Neural progenitor cell (in vitro differentiated cells): ENCODE measurements around the gene NPIPA7. TPM values are rescaled to one million over a fixed set of nuclear protein-coding genes. Genes with fewer than 3 reads are reported as not detected.
"Not testable (repeated sequence)": the region's sequence is repeated elsewhere in the genome, so short reads cannot be mapped to it uniquely, and the experiment has no call there.

Experiments
- DNase-seq: peaks from one replicate; pipeline ENCODE4 v3.0.0-alpha.2; 2016; ENCODE audit warnings: low spot score
- H2AFZ ChIP-seq: fragments of 200-600 bp; sonication (generic); replicated peaks from 2 replicates; pipeline ENCODE4 v1.6.1; 2016; ENCODE audit warnings: antibody characterized with exemption
- H3F3A ChIP-seq: fragments of 200-600 bp; sonication (generic); 2 replicates; pipeline ENCODE4 v1.6.1; 2016; ENCODE audit warnings: antibody characterized with exemption, low read depth
- H3K27ac ChIP-seq: fragments of 200-600 bp; sonication (generic); 2 replicates; pipeline ENCODE4 v1.5.1; 2016; ENCODE audit warnings: mild to moderate bottlenecking
- H3K27me3 ChIP-seq: fragments of 200-600 bp; sonication (generic); 2 replicates; pipeline ENCODE4 v1.6.1; 2016; ENCODE audit warnings: mild to moderate bottlenecking, moderate library complexity
- H3K36me3 ChIP-seq: fragments of 200-600 bp; sonication (generic); 2 replicates; pipeline ENCODE4 v1.5.1; 2016
- H3K4me1 ChIP-seq: fragments of 200-600 bp; sonication (generic); 2 replicates; pipeline ENCODE4 v1.6.1; 2016; ENCODE audit warnings: mixed run types
- H3K4me2 ChIP-seq: fragments of 200-600 bp; sonication (generic); 2 replicates; pipeline ENCODE4 v1.6.1; 2016
- H3K4me3 ChIP-seq: fragments of 200-600 bp; sonication (generic); 2 replicates; pipeline ENCODE4 v1.5.1; 2016
- H3K79me2 ChIP-seq: fragments of 200-600 bp; sonication (generic); 2 replicates; pipeline ENCODE4 v1.6.1; 2016; ENCODE audit warnings: low read depth
- H3K9ac ChIP-seq: fragments of 200-600 bp; sonication (generic); 2 replicates; pipeline ENCODE4 v1.6.1; 2016
- H3K9me3 ChIP-seq: fragments of 200-600 bp; sonication (generic); 2 replicates; pipeline ENCODE4 v1.5.1; 2016; ENCODE audit warnings: low read depth
- H4K20me1 ChIP-seq: fragments of 200-600 bp; sonication (generic); 2 replicates; pipeline ENCODE4 v1.6.1; 2016; ENCODE audit warnings: low read depth
- H3K27ac Mint-ChIP-seq: 3 replicates; pipeline ENCODE4 v1.8.0; 2021; ENCODE audit warnings: mixed read lengths
- H3K27me3 Mint-ChIP-seq: 2 replicates; pipeline ENCODE4 v1.8.0; 2022; ENCODE audit warnings: low read depth, mild to moderate bottlenecking, inconsistent platforms, moderate library complexity, mixed read lengths; ENCODE audit not compliant: insufficient read depth
- H3K36me3 Mint-ChIP-seq: 3 replicates; pipeline ENCODE4 v1.8.0; 2021; ENCODE audit warnings: mixed read lengths
- H3K4me1 Mint-ChIP-seq: 3 replicates; pipeline ENCODE4 v1.8.0; 2021; ENCODE audit warnings: mixed read lengths
- H3K4me3 Mint-ChIP-seq: 3 replicates; pipeline ENCODE4 v1.8.0; 2021; ENCODE audit warnings: mild to moderate bottlenecking, moderate library complexity, mixed read lengths
- H3K9me3 Mint-ChIP-seq: 3 replicates; pipeline ENCODE4 v1.8.0; 2020; ENCODE audit warnings: mixed read lengths
- total RNA-seq: library from RNA; depleted of rRNA; stranded (reverse); fragments of >200 nt; gene quantifications from 2 replicates; pipeline ENCODE4 v1.2.3, GENCODE V29; 2015; ENCODE audit warnings: low replicate concordance

NPIPA7 gene
- total RNA-seq: 5.6 and 5.9 TPM in 2 replicates

GRCh38 chr16:16378840-16379239 is at the start of gene NPIPA7:
Gene NPIPA7, plus strand, starts transcription at chr16:16379140. Its CDS starts 105 bp downstream, at chr16:16379245.
- H3K79me2 ChIP-seq, H3K36me3 ChIP-seq, H3K27ac Mint-ChIP-seq, H3K27me3 ChIP-seq, H3K9me3 Mint-ChIP-seq, H3K9ac ChIP-seq, H3K4me3 Mint-ChIP-seq, H3K4me2 ChIP-seq, H3K9me3 ChIP-seq, H4K20me1 ChIP-seq, H3K4me1 ChIP-seq, DNase-seq, H3K4me3 ChIP-seq, H2AFZ ChIP-seq, H3K27ac ChIP-seq, H3F3A ChIP-seq, H3K27me3 Mint-ChIP-seq, H3K36me3 Mint-ChIP-seq, H3K4me1 Mint-ChIP-seq: not testable (repeated sequence)

- H3K27ac ChIP-seq, H3K4me3 ChIP-seq, H3K27me3 ChIP-seq, H4K20me1 ChIP-seq, H3K27ac Mint-ChIP-seq, H3K4me3 Mint-ChIP-seq, H3K4me2 ChIP-seq, H3K36me3 Mint-ChIP-seq, DNase-seq, H3K27me3 Mint-ChIP-seq, H3K9ac ChIP-seq, H3K36me3 ChIP-seq, H3K4me1 ChIP-seq, H2AFZ ChIP-seq, H3K9me3 Mint-ChIP-seq, H3K4me1 Mint-ChIP-seq, H3K9me3 ChIP-seq, H3F3A ChIP-seq, H3K79me2 ChIP-seq: not testable (repeated sequence)
Measured at GRCh38 chr16:16331466-16331865, 47.5 kb upstream of the NPIPA7 start.

GRCh38 chr16:16357556-16357955 is 21.4 kb upstream of the NPIPA7 start:
- H3K4me1 ChIP-seq, H3K4me1 Mint-ChIP-seq, H4K20me1 ChIP-seq, H3K79me2 ChIP-seq, H3K9me3 ChIP-seq, H3K9ac ChIP-seq, H3F3A ChIP-seq, H3K4me2 ChIP-seq, H3K36me3 ChIP-seq, H3K27ac Mint-ChIP-seq, H3K27ac ChIP-seq, H3K9me3 Mint-ChIP-seq, DNase-seq, H3K27me3 Mint-ChIP-seq, H3K4me3 ChIP-seq, H3K27me3 ChIP-seq, H3K4me3 Mint-ChIP-seq, H3K36me3 Mint-ChIP-seq, H2AFZ ChIP-seq: not testable (repeated sequence)

GRCh38 chr16:16358539-16359240 is 20.2 kb upstream of the NPIPA7 start:
- not testable (repeated sequence) for H3K4me3 ChIP-seq, H3K9me3 Mint-ChIP-seq, H3K9ac ChIP-seq, H3K79me2 ChIP-seq, H3K4me1 ChIP-seq, H3K36me3 Mint-ChIP-seq, H3K9me3 ChIP-seq, H3K27me3 ChIP-seq, H3K4me2 ChIP-seq, H3K4me1 Mint-ChIP-seq, H4K20me1 ChIP-seq, H3K4me3 Mint-ChIP-seq, H3K27ac ChIP-seq, H3K27ac Mint-ChIP-seq, H3K27me3 Mint-ChIP-seq, H3K36me3 ChIP-seq, H3F3A ChIP-seq, DNase-seq, H2AFZ ChIP-seq

GRCh38 chr16:16363595-16363994 is 15.3 kb upstream of the NPIPA7 start:
- H3K27ac ChIP-seq, H3K9ac ChIP-seq, H3K27ac Mint-ChIP-seq, H3K79me2 ChIP-seq, H3K36me3 Mint-ChIP-seq, H3K4me1 Mint-ChIP-seq, H2AFZ ChIP-seq, H3K4me3 ChIP-seq, H3K9me3 ChIP-seq, H3K4me3 Mint-ChIP-seq, H4K20me1 ChIP-seq, H3K36me3 ChIP-seq, H3F3A ChIP-seq, H3K27me3 Mint-ChIP-seq, H3K4me1 ChIP-seq, DNase-seq, H3K9me3 Mint-ChIP-seq, H3K4me2 ChIP-seq, H3K27me3 ChIP-seq: not testable (repeated sequence)

GRCh38 chr16:16364100-16364499 is 14.8 kb upstream of the NPIPA7 start:
- not testable (repeated sequence) for H3K4me1 ChIP-seq, H4K20me1 ChIP-seq, H3K4me2 ChIP-seq, H3K36me3 Mint-ChIP-seq, H3K36me3 ChIP-seq, H3K4me3 ChIP-seq, H3K27ac ChIP-seq, H3K4me1 Mint-ChIP-seq, H3K79me2 ChIP-seq, H2AFZ ChIP-seq, H3K27me3 ChIP-seq, H3F3A ChIP-seq, H3K27ac Mint-ChIP-seq, H3K9me3 ChIP-seq, H3K9ac ChIP-seq, H3K4me3 Mint-ChIP-seq, H3K27me3 Mint-ChIP-seq, DNase-seq, H3K9me3 Mint-ChIP-seq

GRCh38 chr16:16364701-16365100 is 14.2 kb upstream of the NPIPA7 start:
- not testable (repeated sequence) for H3K4me3 ChIP-seq, H3K4me1 ChIP-seq, H3K36me3 Mint-ChIP-seq, H3K27me3 ChIP-seq, H3F3A ChIP-seq, H4K20me1 ChIP-seq, H3K27ac Mint-ChIP-seq, H3K36me3 ChIP-seq, H3K27ac ChIP-seq, H3K4me1 Mint-ChIP-seq, H3K9me3 ChIP-seq, H3K4me3 Mint-ChIP-seq, H3K9ac ChIP-seq, H3K9me3 Mint-ChIP-seq, H3K4me2 ChIP-seq, H3K79me2 ChIP-seq, DNase-seq, H2AFZ ChIP-seq, H3K27me3 Mint-ChIP-seq

- not testable (repeated sequence) for H3K9me3 ChIP-seq, H3K4me1 ChIP-seq, H4K20me1 ChIP-seq, H3K9me3 Mint-ChIP-seq, H3K4me1 Mint-ChIP-seq, H3K27me3 Mint-ChIP-seq, H3K27ac ChIP-seq, H3K79me2 ChIP-seq, DNase-seq, H3K9ac ChIP-seq, H3F3A ChIP-seq, H3K4me3 Mint-ChIP-seq, H3K27ac Mint-ChIP-seq, H3K4me2 ChIP-seq, H2AFZ ChIP-seq, H3K27me3 ChIP-seq, H3K4me3 ChIP-seq, H3K36me3 Mint-ChIP-seq, H3K36me3 ChIP-seq
Measured at GRCh38 chr16:16365319-16365718, 13.6 kb upstream of the NPIPA7 start.
